Neuron (in vitro differentiated cells): ENCODE results near the gene MAP2.

Experiments used
- H2AFZ ChIP-seq: one replicate; pipeline ENCODE4 v1.6.1; 2013; ENCODE audit warnings: low read depth, mild to moderate bottlenecking, inconsistent platforms, low read length, moderate library complexity
- H3K27me3 ChIP-seq: one replicate; pipeline ENCODE4 v1.6.1; 2013; ENCODE audit warnings: low read length; ENCODE audit not compliant: insufficient read depth
- H3K36me3 ChIP-seq: one replicate; pipeline ENCODE4 v1.6.1; 2013; ENCODE audit warnings: low read length; ENCODE audit not compliant: insufficient read depth
- H3K4me1 ChIP-seq: one replicate; pipeline ENCODE4 v1.6.1; 2013; ENCODE audit warnings: low read length; ENCODE audit not compliant: insufficient read depth
- H3K4me3 ChIP-seq: 2 replicates; pipeline ENCODE4 v1.5.1; 2013; ENCODE audit warnings: mild to moderate bottlenecking, low read length, moderate library complexity
- H3K9me3 ChIP-seq: one replicate; pipeline ENCODE4 v1.6.1; 2013; ENCODE audit warnings: low read length

MAP2 gene

GRCh38 chr2:209533391-209533790 lies 109.5 kb downstream of the MAP2 start:
- Histone ChIP-seq H3K36me3 (peaks cover 7% of the 10 kb centered on the region), H3K9me3 (no peaks in the 10 kb centered on the region), H3K27me3 (no peaks in the 10 kb centered on the region), H2AFZ (no peak overlapping the region), H3K4me3 (no peak overlapping the region), H3K4me1 (no peaks in the 10 kb centered on the region)

GRCh38 chr2:209534228-209534627 lies 110.4 kb downstream of the MAP2 start:
- H3K4me3 ChIP-seq = no peak overlapping the region
- H2AFZ ChIP-seq = no peak overlapping the region
- peaks cover 7% of the 10 kb centered on the region for H3K36me3 ChIP-seq
- H3K4me1 ChIP-seq = no peaks in the 10 kb centered on the region
- H3K9me3 ChIP-seq = no peaks in the 10 kb centered on the region
- H3K27me3 ChIP-seq = no peaks in the 10 kb centered on the region

DNA sequence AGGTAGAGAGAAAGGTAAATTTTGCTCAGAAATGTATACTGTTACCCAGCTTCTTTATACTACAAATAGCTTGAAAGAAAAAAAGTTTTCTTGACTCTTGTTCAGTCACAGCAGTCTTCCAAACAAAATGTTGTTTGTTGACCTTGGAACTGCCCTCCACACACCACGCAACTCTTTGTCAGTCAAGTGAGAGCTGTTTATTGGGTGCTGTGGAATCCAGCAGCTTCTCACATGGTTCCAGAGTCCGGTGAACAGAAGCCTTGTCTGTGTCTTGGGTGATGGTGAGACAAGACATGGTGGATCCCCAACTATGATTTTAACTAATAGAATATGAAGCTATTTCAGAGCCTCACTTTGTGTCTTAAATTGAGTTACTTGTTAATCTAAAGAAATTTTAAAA lies 112.5 kb downstream of the MAP2 start:
- H3K27me3 ChIP-seq = no peaks in the 10 kb centered on the region
- H3K9me3 ChIP-seq = peaks cover 3% of the 10 kb centered on the region
- peaks cover 15% of the 10 kb centered on the region for H3K36me3 ChIP-seq
- H3K4me1 ChIP-seq = no peaks in the 10 kb centered on the region
- no peak overlapping the region for H3K4me3 ChIP-seq
- H2AFZ ChIP-seq = no peak overlapping the region

DNA sequence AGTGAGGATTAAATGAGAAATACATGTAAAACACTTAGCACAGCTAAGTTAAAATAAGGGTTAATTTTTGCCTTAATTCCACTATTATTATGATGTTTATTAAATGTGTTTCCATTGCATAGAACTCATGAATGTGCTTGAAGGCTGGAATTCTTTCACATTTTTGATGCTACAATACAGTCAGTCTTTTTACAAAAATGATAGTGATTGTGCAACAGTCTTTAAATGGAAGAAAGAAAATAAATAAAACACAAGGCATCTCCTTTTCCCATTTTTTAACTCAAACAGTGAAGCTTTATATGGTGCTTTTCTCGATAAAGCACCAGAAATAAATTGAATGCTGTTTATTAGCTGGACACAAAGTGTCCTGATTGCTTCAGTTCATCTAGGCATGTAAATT lies 123.9 kb downstream of the MAP2 start:
- Histone ChIP-seq H3K4me1 (no peaks in the 10 kb centered on the region), H3K9me3 (no peaks in the 10 kb centered on the region), H2AFZ (no peak overlapping the region), H3K4me3 (no peak overlapping the region), H3K36me3 (peaks cover 22% of the 10 kb centered on the region), H3K27me3 (no peaks in the 10 kb centered on the region)

DNA sequence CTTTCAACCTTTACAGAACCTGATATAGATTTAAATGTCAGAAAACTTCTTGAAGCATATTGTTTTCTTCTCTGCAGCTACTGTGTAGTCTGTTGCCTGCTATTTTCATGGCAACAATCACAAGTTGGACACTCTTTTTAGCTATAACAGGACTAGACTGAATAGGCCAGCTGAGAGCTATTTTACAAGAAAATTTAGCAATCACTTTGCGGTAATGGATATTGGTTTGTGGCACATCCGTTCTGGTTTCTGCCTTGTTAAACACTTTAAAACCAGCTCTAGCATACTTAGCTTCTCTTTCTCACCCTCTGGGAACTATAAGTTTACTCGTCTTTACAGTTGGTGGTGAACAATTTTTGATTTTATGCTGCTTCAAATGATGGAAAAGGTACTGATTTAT lies 125.7 kb downstream of the MAP2 start:
- Histone ChIP-seq H3K36me3 (peaks cover 13% of the 10 kb centered on the region), H3K9me3 (no peaks in the 10 kb centered on the region), H3K4me1 (no peaks in the 10 kb centered on the region), H3K27me3 (no peaks in the 10 kb centered on the region), H3K4me3 (no peak overlapping the region), H2AFZ (no peak overlapping the region)

- Histone ChIP-seq H3K36me3 (peaks cover 7% of the 10 kb centered on the region), H3K4me3 (no peak overlapping the region), H3K27me3 (no peaks in the 10 kb centered on the region), H3K4me1 (no peaks in the 10 kb centered on the region), H2AFZ (no peak overlapping the region), H3K9me3 (no peaks in the 10 kb centered on the region)
These were observed 130.1 kb downstream of the MAP2 start for GRCh38 chr2:209553913-209554312.

GRCh38 chr2:209556354-209556961 lies 132.6 kb downstream of the MAP2 start:
- Histone ChIP-seq H3K9me3 (no peaks in the 10 kb centered on the region), H3K27me3 (no peaks in the 10 kb centered on the region), H3K36me3 (peaks cover 7% of the 10 kb centered on the region), H2AFZ (no peak overlapping the region), H3K4me1 (no peaks in the 10 kb centered on the region), H3K4me3 (no peak overlapping the region)

GRCh38 chr2:209560911-209561310 lies 137.1 kb downstream of the MAP2 start:
- Histone ChIP-seq H3K9me3 (no peaks in the 10 kb centered on the region), H3K4me1 (peaks cover 6% of the 10 kb centered on the region), H2AFZ (no peak overlapping the region), H3K36me3 (peaks cover 13% of the 10 kb centered on the region), H3K4me3 (no peak overlapping the region), H3K27me3 (no peaks in the 10 kb centered on the region)

DNA sequence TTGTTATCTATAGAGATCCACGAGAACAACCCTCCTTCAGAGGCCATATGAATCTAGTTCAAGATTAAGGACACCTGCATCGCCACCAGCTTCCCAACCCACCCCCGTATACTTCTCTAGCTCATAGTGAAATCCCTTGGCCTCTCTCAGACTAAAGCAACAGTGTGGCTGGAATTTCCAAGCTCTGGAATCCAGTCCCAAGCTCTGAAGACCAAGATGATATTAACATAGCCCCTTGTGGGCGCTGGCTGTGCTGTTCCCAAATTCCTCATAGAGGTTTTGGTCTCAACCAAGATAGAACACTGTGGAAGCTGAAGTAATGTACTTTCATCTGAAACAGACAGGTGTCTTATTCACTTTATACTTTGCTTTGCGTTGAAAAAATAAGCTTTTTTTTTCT lies 139.6 kb downstream of the MAP2 start:
- H3K36me3 ChIP-seq = peaks cover 13% of the 10 kb centered on the region

DNA sequence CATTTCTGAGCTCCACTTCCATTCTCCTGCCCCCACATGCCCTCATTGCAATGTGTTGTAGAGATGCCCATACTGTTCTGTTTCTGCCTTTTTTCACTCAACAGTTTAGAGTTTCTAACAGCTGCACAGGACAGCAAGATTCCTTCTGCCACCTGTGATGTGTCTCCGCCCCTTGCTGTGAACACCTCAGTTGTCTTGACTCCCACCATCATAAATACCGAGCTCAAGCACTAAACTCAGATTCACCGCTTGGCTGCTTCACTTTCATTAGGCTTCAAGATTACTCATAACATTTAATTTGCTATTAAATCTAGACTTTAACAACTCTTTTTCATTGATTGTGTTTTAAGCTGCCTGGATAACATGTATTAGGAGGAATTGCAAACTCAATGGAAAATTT lies 141.0 kb downstream of the MAP2 start:
- Histone ChIP-seq H3K4me3 (no peak overlapping the region), H3K36me3 (peaks cover 13% of the 10 kb centered on the region), H3K4me1 (peaks cover 18% of the 10 kb centered on the region), H3K9me3 (no peaks in the 10 kb centered on the region), H3K27me3 (no peaks in the 10 kb centered on the region), H2AFZ (no peak overlapping the region)

More for the DNA sequence above, 139.6 kb downstream of the MAP2 start:
- no peaks in the 10 kb centered on the region for H3K27me3 ChIP-seq
- no peak overlapping the region for H3K4me3 ChIP-seq
- H3K4me1 ChIP-seq = peaks cover 18% of the 10 kb centered on the region
- H2AFZ ChIP-seq = no peak overlapping the region
- H3K9me3 ChIP-seq = no peaks in the 10 kb centered on the region

- Histone ChIP-seq H3K4me1 (peaks cover 18% of the 10 kb centered on the region), H3K4me3 (no peak overlapping the region), H3K9me3 (no peaks in the 10 kb centered on the region), H3K27me3 (no peaks in the 10 kb centered on the region), H3K36me3 (peaks cover 13% of the 10 kb centered on the region), H2AFZ (no peak overlapping the region)
These were observed 142.2 kb downstream of the MAP2 start for GRCh38 chr2:209565896-209566582.

- H3K9me3 ChIP-seq = no peaks in the 10 kb centered on the region
- H3K36me3 ChIP-seq = peaks cover under 1% of the 10 kb centered on the region
- H2AFZ ChIP-seq = no peak overlapping the region
- no peaks in the 10 kb centered on the region for H3K27me3 ChIP-seq
- no peak overlapping the region for H3K4me3 ChIP-seq
- peaks cover 18% of the 10 kb centered on the region for H3K4me1 ChIP-seq
These were observed 146.3 kb downstream of the MAP2 start for GRCh38 chr2:209570194-209570593.

- Histone ChIP-seq H3K9me3 (no peaks in the 10 kb centered on the region), H2AFZ (no peak overlapping the region), H3K4me1 (peaks cover 30% of the 10 kb centered on the region), H3K27me3 (no peaks in the 10 kb centered on the region), H3K36me3 (no peaks in the 10 kb centered on the region), H3K4me3 (no peak overlapping the region)
These were observed 150.7 kb downstream of the MAP2 start for GRCh38 chr2:209574515-209574914.
